ENCODE measurements around the gene MMP7. TPM values are rescaled to one million over a fixed set of nuclear protein-coding genes. Genes with fewer than 3 reads are reported as not detected.

Gene MMP7
- total and polyA plus RNA-seq, 2 donors (not counting 1 experiment from before 2014, with no cell fraction given): not detected

- 11% methylated on average over 3 of the region's 3 CpGs for WGBS (ENCODE audit: insufficient coverage)
- peaks cover 43 to 46% of the 10 kb centered on the region in 2 donors for H3K4me1 ChIP-seq (ENCODE audit: control insufficient read depth in 2 of 2, insufficient read depth in 2 of 2, low read length in 2 of 2)
- ATAC-seq (ENCODE audit: low read depth) (peak; percentile 76), DNase-seq (peak; percentile 92)
- no peak overlapping the region for H2AFZ ChIP-seq (ENCODE audit: insufficient read depth, low read depth, low read length, poor library complexity, severe bottlenecking)
- H4K20me1 ChIP-seq (ENCODE audit: control insufficient read depth, insufficient read depth, low read length, poor library complexity, severe bottlenecking): no peaks in the 10 kb centered on the region
- Mint-ChIP-seq H3K4me3 (peak overlapping the region; percentile 31), H3K9me3 (ENCODE audit: insufficient read depth) (no peaks in the 10 kb centered on the region), H3K4me1 (peaks cover 60% of the 10 kb centered on the region), H3K27me3 (no peaks in the 10 kb centered on the region), H3K27ac (peak overlapping the region; percentile 91)
- H3K27ac ChIP-seq (ENCODE audit: low read length in 2 of 2): peak overlapping the region; percentile 86 to 98
- H3K9ac ChIP-seq (ENCODE audit: low read length): peak overlapping the region; percentile 47
- no peaks in the 10 kb centered on the region for H3K79me2 ChIP-seq (ENCODE audit: control insufficient read depth, insufficient read depth, low read length)
- POLR2A ChIA-PET: interaction anchor here (0.7 kb wide), 1 partner anchor 13 kb away, joined by 3 read pairs; no protein-coding TSS in a partner anchor
- H3K4me2 ChIP-seq (replicated peaks; ENCODE audit: low read depth, low read length, poor library complexity, severe bottlenecking): peak overlapping the region; percentile 54
- CTCF ChIA-PET: interaction anchor here (0.7 to 1.4 kb wide), 5 partner anchors 12 to 221 kb away, joined by 3 to 6 read pairs (median 3); no protein-coding TSS in a partner anchor
- H3K27me3 ChIP-seq (replicated peaks in 1 of 4; ENCODE audit: control extremely low read depth in 1 of 4, control insufficient read depth in 3 of 4, insufficient read depth in 4 of 4, low read length in 3 of 4): no peaks in the 10 kb centered on the region
- intact Hi-C loops (cut with micrococcal nuclease): loop anchor here (1.0 to 5.0 kb wide), 7 partner anchors 13 to 250 kb away; partner anchors contain the start of genes BIRC2, BIRC3 and TMEM123
- TF ChIP-seq CTCF (IDR thresholded peaks at IDR 0.05) (no peak), EZH2 (IDR thresholded peaks at IDR 0.05; ENCODE audit: borderline replicate concordance, insufficient read depth, low read depth, low read length, poor library complexity, severe bottlenecking) (no peak)
- H3K9me3 ChIP-seq (ENCODE audit: control extremely low read depth in 1 of 3, control insufficient read depth in 2 of 3, insufficient read depth in 1 of 3, low read length in 2 of 3): no peaks in the 10 kb centered on the region
- no peak overlapping the region for H3K4me3 ChIP-seq (ENCODE audit: control extremely low read depth in 1 of 5, extremely low read depth in 1 of 5, insufficient read depth in 1 of 5, low read depth in 2 of 5, low read length in 4 of 5)
- no peaks in the 10 kb centered on the region for H3K36me3 ChIP-seq (replicated peaks in 1 of 2; ENCODE audit: control extremely low read depth in 1 of 2, control insufficient read depth in 1 of 2, extremely low read depth in 1 of 2, insufficient read depth in 2 of 2, low read length in 1 of 2)
Observed at GRCh38 chr11:102546923-102547471, 16.4 kb upstream of the MMP7 start.

GRCh38 chr11:102546427-102546826 is 15.9 kb upstream of the MMP7 start:
- Histone ChIP-seq H3K27ac (ENCODE audit: low read length in 2 of 2) (peak overlapping the region; percentile 86 to 98), H3K27me3 (replicated peaks in 1 of 4; ENCODE audit: control extremely low read depth in 1 of 4, control insufficient read depth in 3 of 4, insufficient read depth in 4 of 4, low read length in 3 of 4) (no peaks in the 10 kb centered on the region), H4K20me1 (ENCODE audit: control insufficient read depth, insufficient read depth, low read length, poor library complexity, severe bottlenecking) (no peaks in the 10 kb centered on the region), H2AFZ (ENCODE audit: insufficient read depth, low read depth, low read length, poor library complexity, severe bottlenecking) (no peak overlapping the region), H3K79me2 (ENCODE audit: control insufficient read depth, insufficient read depth, low read length) (no peaks in the 10 kb centered on the region), H3K9ac (ENCODE audit: low read length) (peak overlapping the region; percentile 47), H3K4me3 (ENCODE audit: control extremely low read depth in 1 of 5, extremely low read depth in 1 of 5, insufficient read depth in 1 of 5, low read depth in 2 of 5, low read length in 4 of 5) (no peak overlapping the region), H3K9me3 (ENCODE audit: control extremely low read depth in 1 of 3, control insufficient read depth in 2 of 3, insufficient read depth in 1 of 3, low read length in 2 of 3) (no peaks in the 10 kb centered on the region), H3K4me2 (replicated peaks; ENCODE audit: low read depth, low read length, poor library complexity, severe bottlenecking) (peak overlapping the region; percentile 54), H3K36me3 (replicated peaks in 1 of 2; ENCODE audit: control extremely low read depth in 1 of 2, control insufficient read depth in 1 of 2, extremely low read depth in 1 of 2, insufficient read depth in 2 of 2, low read length in 1 of 2) (no peaks in the 10 kb centered on the region), H3K4me1 (ENCODE audit: control insufficient read depth in 2 of 2, insufficient read depth in 2 of 2, low read length in 2 of 2) (peaks cover 43 to 46% of the 10 kb centered on the region in 2 donors)
- DNase-seq: peak; percentile 86
- WGBS (ENCODE audit: insufficient coverage): no CpG with 5 or more reads among the region's 4 CpGs
- Mint-ChIP-seq H3K27me3 (no peaks in the 10 kb centered on the region), H3K9me3 (ENCODE audit: insufficient read depth) (no peaks in the 10 kb centered on the region), H3K4me1 (peaks cover 60% of the 10 kb centered on the region), H3K4me3 (peak overlapping the region; percentile 75), H3K27ac (peak overlapping the region; percentile 93)
- ATAC-seq (ENCODE audit: low read depth): peak; percentile 58
- ChIA-PET CTCF (interaction anchor here (1.0 to 1.4 kb wide), 4 partner anchors 28 to 220 kb away, joined by 3 to 6 read pairs (median 4); no protein-coding TSS in a partner anchor), POLR2A (no interaction called here)
- intact Hi-C loops (cut with micrococcal nuclease): loop anchor here (2.0 to 5.0 kb wide), 4 partner anchors 72 to 249 kb away; partner anchors contain the start of genes BIRC2 and TMEM123
- no peak for TF ChIP-seq EZH2 (IDR thresholded peaks at IDR 0.05; ENCODE audit: borderline replicate concordance, insufficient read depth, low read depth, low read length, poor library complexity, severe bottlenecking)
- TF ChIP-seq CTCF (IDR thresholded peaks at IDR 0.05): no peak
